HG03045 (cell line): ENCODE results near the gene STAG1.
"Not testable (repeated sequence)": the region's sequence is repeated elsewhere in the genome, so short reads cannot be mapped to it uniquely, and the experiment has no call there.

Experiments
- ATAC-seq: cut with Tn5 transposase; IDR thresholded peaks from one replicate; pipeline ENCODE4 v1.9.1; 2021; ENCODE audit warnings: mild to moderate bottlenecking, moderate library complexity; ENCODE audit not compliant: unreplicated experiment

Gene STAG1

GRCh38 chr3:136432685-136433084 is 319.5 kb downstream of the STAG1 start:
- ATAC-seq = no peak

GRCh38 chr3:136428167-136428566 is 324.0 kb downstream of the STAG1 start:
- no peak for ATAC-seq

DNA sequence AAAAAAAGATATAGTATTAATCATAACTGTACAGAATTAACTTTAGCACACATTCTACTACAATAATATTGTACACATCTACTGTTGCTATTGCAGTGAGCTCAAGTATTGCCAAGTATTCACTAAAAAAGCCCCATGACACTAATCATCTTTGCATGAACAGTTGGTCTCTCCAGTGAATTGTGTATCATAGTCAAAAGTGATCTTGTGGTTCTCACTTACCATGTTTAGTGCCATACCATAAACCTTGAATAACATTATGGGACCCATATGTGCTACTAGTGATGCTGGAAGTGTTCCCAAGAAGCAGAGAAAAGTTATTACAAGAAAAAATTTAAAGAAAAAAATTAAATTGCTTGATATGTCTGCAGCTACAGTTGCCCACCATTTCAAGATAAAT is 324.9 kb downstream of the STAG1 start:
- no peak for ATAC-seq

DNA sequence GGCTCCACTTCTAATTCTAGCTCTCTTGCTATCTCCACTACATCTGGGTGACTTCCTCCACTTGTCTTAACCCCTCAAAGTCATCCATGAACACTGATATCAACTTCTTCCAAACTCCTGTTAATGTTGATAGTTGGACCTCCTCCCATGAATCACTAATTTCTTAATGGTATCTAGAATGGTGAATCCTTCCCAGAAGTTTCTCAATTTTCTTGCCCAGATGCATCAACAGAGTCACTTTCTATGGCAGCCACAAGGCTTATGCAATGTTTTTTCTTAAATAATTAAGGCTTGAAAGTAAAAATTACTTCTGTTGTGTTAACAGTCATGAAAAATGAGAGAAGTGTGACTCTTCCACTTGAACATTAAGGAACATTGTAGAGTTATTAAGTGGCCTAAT is 337.7 kb downstream of the STAG1 start:
- no peak for ATAC-seq

DNA sequence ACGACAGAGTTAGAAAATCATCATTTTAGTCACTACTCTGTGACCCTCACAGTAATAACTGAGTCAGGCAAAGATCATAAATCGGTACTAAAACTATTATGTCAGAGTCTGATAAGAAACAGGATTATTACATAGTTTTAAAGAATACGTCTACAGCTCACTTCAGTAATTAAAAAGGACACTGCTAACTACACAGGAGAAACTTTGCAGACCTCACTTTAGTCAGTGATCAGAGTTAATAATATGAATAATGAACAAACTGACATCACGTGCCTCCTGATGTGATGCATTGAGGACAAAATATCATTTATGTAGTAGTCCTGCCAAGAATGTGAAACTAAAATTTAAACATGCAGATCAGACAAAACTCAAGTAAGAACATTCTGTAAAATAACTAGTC is 339.9 kb downstream of the STAG1 start:
- ATAC-seq = no peak

GRCh38 chr3:136409549-136409948 is 342.6 kb downstream of the STAG1 start:
- no peak for ATAC-seq

- no peak for ATAC-seq
These were observed 348.1 kb downstream of the STAG1 start for GRCh38 chr3:136404056-136404455.

DNA sequence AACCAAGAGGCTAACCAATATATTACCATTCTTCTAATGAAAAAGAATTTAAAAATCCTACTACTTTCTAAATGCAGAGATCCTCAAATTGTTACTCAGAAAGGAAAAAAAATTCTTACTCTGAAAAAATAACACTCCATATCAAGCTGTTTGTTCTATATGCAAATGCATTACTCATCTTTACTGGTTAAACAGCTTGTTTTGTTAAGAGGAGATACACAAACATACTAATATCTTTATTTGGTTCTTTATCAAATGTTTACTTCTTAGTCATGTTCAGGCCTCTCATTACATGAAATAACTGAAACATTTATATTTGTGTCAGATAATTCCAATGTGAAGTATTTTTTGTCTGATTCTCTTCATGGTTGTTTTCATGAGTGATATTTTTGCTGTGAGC is 355.3 kb downstream of the STAG1 start:
- no peak for ATAC-seq

- ATAC-seq = no peak
These were observed 361.6 kb downstream of the STAG1 start for GRCh38 chr3:136390574-136390973.

DNA sequence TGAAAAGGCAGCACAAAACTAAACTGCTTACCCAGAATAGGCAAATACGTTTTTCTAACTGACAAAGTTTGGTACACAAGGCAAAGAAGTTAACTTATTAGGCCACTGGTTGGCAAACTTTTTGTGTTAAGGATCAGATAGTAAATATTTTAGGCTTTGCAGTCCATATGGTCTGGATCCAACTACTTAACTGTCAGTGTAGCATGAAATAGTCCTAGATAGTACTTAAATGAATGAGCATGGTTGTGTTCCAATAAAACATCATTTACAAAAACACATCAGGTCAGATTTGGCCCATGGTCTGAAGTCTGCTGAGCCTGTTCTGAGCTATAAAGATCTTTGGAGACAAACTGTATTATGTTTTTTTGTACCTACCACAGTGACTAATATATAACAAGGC is 365.1 kb downstream of the STAG1 start:
- ATAC-seq = no peak

DNA sequence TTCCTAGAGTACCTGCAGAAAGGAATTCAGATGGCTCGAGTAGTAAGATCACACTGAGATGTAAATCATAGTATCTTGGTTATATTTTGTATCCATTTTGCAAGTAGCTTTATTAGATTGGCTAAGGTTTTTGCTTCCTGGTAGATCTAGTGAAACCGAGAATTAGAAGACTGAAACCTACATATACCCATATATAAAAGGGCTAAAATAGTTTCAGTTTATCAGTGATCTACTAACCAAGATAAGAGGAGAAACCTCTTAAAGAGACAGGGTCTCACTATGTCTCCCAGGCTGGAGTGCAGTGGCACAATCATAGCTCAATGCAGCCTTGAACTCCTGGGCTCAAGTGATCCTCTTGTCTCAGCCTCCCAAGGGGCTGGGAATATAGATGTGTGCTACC is 366.7 kb downstream of the STAG1 start:
- ATAC-seq = no peak

- no peak for ATAC-seq
These were observed 371.1 kb downstream of the STAG1 start for GRCh38 chr3:136381051-136381450.

DNA sequence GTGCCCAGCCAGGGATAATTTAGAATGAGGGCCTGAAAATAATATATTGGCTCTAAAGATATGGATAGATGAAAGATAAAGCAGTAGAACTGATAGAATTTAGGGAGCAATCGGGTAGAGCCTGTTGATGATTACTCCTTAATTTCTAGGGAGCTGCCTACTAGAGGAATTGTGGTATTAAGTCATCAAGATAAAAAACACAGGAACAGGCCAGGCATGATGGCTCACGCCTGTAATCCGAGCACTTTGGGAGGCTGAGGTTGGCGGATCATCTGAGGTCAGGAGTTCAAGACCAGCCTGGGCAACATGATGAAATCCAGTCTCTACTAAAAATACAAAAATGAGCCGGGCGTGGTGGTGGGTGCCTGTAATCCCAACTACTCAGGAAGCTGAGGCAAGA is 371.6 kb downstream of the STAG1 start:
- ATAC-seq = no peak

DNA sequence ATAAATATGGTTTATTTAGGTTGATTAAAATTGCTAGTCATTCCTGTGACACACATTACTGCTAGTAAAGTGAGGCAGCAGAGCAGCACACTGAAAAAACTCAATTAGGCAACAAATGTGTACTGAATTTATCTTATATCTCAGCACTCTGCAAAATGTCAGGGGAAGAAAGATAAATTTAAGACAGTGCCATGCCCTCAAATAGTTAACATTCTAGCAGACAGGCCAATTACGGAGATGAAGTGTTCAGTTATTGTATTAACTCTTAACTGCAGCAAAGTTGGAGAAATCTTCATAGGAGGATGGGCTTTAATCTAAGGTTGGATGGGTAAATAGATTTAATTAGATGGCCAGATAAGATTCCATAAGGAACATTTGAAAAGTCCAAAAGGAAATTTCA is 374.2 kb downstream of the STAG1 start:
- ATAC-seq = no peak

- no peak for ATAC-seq
These were observed 374.7 kb downstream of the STAG1 start for GRCh38 chr3:136377508-136377907.

DNA sequence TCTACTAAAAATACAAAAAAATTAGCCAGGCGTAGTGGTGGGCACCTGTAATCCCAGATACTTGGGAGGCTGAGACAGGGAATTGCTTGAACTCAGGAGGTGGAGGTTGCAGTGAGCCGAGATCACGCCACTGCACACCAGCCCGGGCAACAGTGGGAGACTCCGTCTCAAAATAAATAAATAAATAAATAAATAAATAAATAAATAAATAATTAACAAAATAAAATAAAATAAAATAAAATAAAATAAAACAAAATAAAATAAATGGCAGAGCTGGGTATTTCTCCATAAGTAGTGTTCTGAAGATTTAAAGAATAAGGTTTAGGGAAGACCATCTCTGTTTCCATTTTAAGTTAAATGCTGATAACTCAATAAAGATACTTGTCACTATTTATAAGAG is 376.4 kb downstream of the STAG1 start:
- ATAC-seq = not testable (repeated sequence)

DNA sequence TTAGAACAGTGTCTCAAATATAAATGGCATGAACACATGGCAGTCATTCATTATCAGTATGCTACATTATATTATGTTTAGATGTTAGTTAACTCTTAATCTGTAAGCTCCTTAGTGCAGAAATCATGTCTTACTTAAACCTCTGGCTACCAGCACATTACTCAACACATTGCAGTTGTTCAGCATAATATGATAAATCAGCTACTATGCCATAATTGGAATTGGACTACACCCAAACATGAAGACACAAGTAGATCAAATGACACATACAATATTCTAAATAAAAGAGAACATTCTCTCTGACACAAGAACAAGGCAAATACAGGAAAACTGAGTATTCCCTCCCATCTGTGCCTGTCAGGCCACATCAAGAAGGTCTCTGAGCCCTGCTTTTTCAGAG is 385.9 kb downstream of the STAG1 start:
- no peak for ATAC-seq

DNA sequence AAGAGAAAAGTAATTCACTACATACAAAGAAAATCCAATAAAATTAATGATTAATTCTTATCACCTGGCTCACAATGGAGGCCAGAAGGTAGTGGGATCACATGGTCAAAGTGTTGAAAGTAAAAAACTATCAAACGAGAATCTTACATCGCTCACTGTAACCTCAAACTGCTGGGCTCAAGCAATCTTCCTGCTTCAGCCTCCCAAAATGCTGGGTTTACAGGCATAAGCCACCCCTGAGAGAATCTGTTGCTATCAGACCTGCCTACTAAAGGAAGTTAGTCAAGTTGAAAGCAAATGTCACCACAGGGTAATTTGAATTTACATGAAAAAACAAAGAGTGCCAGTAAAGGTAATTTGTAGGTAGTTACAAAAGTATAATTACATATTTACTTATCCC is 398.7 kb downstream of the STAG1 start:
- ATAC-seq = peak; percentile 75

GRCh38 chr3:136351905-136352304 is 400.3 kb downstream of the STAG1 start:
- ATAC-seq = no peak

DNA sequence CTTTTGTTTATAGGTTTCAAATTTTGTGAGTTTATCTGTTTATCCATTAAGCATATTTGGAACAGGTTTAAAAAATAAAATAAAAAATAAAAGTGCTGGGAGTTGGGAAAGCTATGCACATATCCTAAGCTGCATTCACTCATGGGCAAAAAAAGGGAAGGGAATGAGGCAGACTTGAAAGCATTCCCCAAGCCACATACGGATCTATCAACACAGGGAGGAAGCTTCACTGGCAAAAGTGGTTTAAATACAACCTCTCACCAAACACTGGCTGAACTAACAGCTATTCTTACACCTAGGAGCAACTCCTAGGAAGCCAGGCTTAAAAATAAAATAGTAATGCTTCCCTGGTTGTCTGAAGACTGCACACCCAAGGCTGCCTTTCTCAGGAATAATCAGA is 400.8 kb downstream of the STAG1 start:
- ATAC-seq = no peak

- ATAC-seq = no peak
These were observed 401.6 kb downstream of the STAG1 start for GRCh38 chr3:136350557-136350956.

GRCh38 chr3:136350132-136350531 is 402.0 kb downstream of the STAG1 start:
- ATAC-seq = no peak

DNA sequence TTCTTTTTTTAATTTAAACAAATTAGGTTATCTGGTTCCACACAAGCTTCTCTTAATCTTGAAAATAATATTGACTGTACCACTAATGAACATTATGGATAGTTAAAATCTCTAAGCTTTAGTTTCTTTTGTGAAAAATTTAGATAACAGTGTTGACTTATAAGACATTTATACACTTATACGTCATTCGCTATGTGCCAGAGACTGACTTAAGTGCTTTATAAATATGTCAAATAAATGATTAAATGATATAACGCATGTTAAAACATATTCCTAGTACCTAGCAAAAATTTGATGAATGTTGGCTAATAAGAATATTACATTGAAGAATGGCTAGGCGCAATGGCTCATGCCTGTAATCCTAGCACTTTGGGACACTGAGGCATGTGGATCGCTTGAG is 405.7 kb downstream of the STAG1 start:
- no peak for ATAC-seq
